Bronchial epithelial cell (primary cell): ENCODE measurements around the gene MDFI. TPM values are rescaled to one million over a fixed set of nuclear protein-coding genes. Genes with fewer than 3 reads are reported as not detected.

Experiments used
- DNase-seq: peaks from one replicate; pipeline ENCODE4 v3.0.0-alpha.2; 2010; ENCODE audit warnings: low read depth
- FAIRE-seq: peaks from 2 replicates; lab custom pipeline; 2011; peaks lifted over from hg19 to GRCh38; lab: Jason Lieb, UNC
- H3K27me3 ChIP-seq: 2 replicates; pipeline ENCODE4 v1.5.1; 2011; ENCODE audit warnings: low read length; ENCODE audit not compliant: control insufficient read depth, insufficient read depth
- H3K36me3 ChIP-seq: 2 replicates; pipeline ENCODE4 v1.5.1; 2011; ENCODE audit warnings: low read length; ENCODE audit not compliant: control insufficient read depth, insufficient read depth
- H3K4me3 ChIP-seq: 2 replicates; pipeline ENCODE4 v1.5.1; 2011; ENCODE audit warnings: mild to moderate bottlenecking, low read depth, low read length, control low read depth
- CTCF ChIP-seq: IDR thresholded peaks from 2 replicates; pipeline ENCODE4 v1.5.1; 2011; ENCODE audit warnings: mild to moderate bottlenecking, moderate library complexity, low read length, control low read depth, inconsistent platforms; ENCODE audit not compliant: insufficient read depth, severe bottlenecking
- total RNA-seq: library from RNA; depleted of rRNA; stranded (reverse); fragments of >200 nt; gene quantifications from 2 replicates; pipeline ENCODE4 v1.2.1, GENCODE V29; 2014

Gene MDFI
- total RNA-seq, 1 donor from 2014 or later = 57.1 TPM

GRCh38 chr6:41693281-41694240 lies 55.3 kb downstream of the MDFI start:
- H3K27me3 ChIP-seq = no peaks in the 10 kb centered on the region
- H3K4me3 ChIP-seq = no peak overlapping the region
- DNase-seq (no peak), FAIRE-seq (no peak)
- TF ChIP-seq CTCF = no peak
- peaks cover 3% of the 10 kb centered on the region for H3K36me3 ChIP-seq

GRCh38 chr6:41694815-41695526 lies 56.7 kb downstream of the MDFI start:
- DNase-seq (no peak), FAIRE-seq (no peak)
- Histone ChIP-seq H3K4me3 (no peak overlapping the region), H3K27me3 (no peaks in the 10 kb centered on the region), H3K36me3 (peaks cover 6% of the 10 kb centered on the region)
- peak; percentile 4 for TF ChIP-seq CTCF

- DNase-seq (no peak), FAIRE-seq (no peak)
- H3K4me3 ChIP-seq = no peak overlapping the region
- H3K27me3 ChIP-seq = no peaks in the 10 kb centered on the region
- peaks cover 4% of the 10 kb centered on the region for H3K36me3 ChIP-seq
- no peak for TF ChIP-seq CTCF
These were observed 57.6 kb downstream of the MDFI start for GRCh38 chr6:41695825-41696224.

GRCh38 chr6:41696788-41697187 lies 58.5 kb downstream of the MDFI start:
- Histone ChIP-seq H3K36me3 (peaks cover 4% of the 10 kb centered on the region), H3K4me3 (no peak overlapping the region), H3K27me3 (no peaks in the 10 kb centered on the region)
- no peak for FAIRE-seq
- TF ChIP-seq CTCF = no peak
- DNase-seq = no peak

- FAIRE-seq (no peak), DNase-seq (no peak)
- TF ChIP-seq CTCF = no peak
- Histone ChIP-seq H3K4me3 (no peak overlapping the region), H3K27me3 (no peaks in the 10 kb centered on the region), H3K36me3 (peaks cover 10% of the 10 kb centered on the region)
These were observed 59.9 kb downstream of the MDFI start for GRCh38 chr6:41697861-41698781.
